ENCODE results near the gene CEMP1.

The CEMP1 gene

GRCh38 chr16:2500430-2500917 is 30.7 kb downstream of the CEMP1 start:
- DNase-seq (ENCODE audit: low spot score): no peak

GRCh38 chr16:2499890-2500429 is 31.2 kb downstream of the CEMP1 start:
- no peak for DNase-seq (ENCODE audit: low spot score)

GRCh38 chr16:2499454-2499853 is 31.8 kb downstream of the CEMP1 start:
- DNase-seq (ENCODE audit: low spot score): no peak

GRCh38 chr16:2498531-2499253 is 32.5 kb downstream of the CEMP1 start:
- no peak for DNase-seq (ENCODE audit: low spot score)

- DNase-seq (ENCODE audit: low spot score): no peak
Observed at GRCh38 chr16:2497695-2498484, 33.3 kb downstream of the CEMP1 start.

- DNase-seq (ENCODE audit: low spot score): no peak
Observed at GRCh38 chr16:2497116-2497630, 34.0 kb downstream of the CEMP1 start.

- no peak for DNase-seq (ENCODE audit: low spot score)
Observed at GRCh38 chr16:2496223-2497115, 34.7 kb downstream of the CEMP1 start.

GRCh38 chr16:2495041-2495440 is 36.2 kb downstream of the CEMP1 start:
- DNase-seq (ENCODE audit: low spot score): no peak

- DNase-seq (ENCODE audit: low spot score): no peak
Observed at GRCh38 chr16:2494616-2495015, 36.6 kb downstream of the CEMP1 start.

- no peak for DNase-seq (ENCODE audit: low spot score)
Observed at GRCh38 chr16:2493605-2494004, 37.6 kb downstream of the CEMP1 start.

GRCh38 chr16:2492292-2492691 is 38.9 kb downstream of the CEMP1 start:
- DNase-seq (ENCODE audit: low spot score): no peak

GRCh38 chr16:2490190-2491105 is 40.8 kb downstream of the CEMP1 start:
- DNase-seq (ENCODE audit: low spot score): no peak

- no peak for DNase-seq (ENCODE audit: low spot score)
Observed at GRCh38 chr16:2489581-2489980, 41.6 kb downstream of the CEMP1 start.

- DNase-seq (ENCODE audit: low spot score): no peak
Observed at GRCh38 chr16:2487903-2488531, 43.2 kb downstream of the CEMP1 start.

- DNase-seq (ENCODE audit: low spot score): no peak
Observed at GRCh38 chr16:2487517-2487842, 43.7 kb downstream of the CEMP1 start.

- no peak for DNase-seq (ENCODE audit: low spot score)
Observed at GRCh38 chr16:2486645-2487516, 44.3 kb downstream of the CEMP1 start.

GRCh38 chr16:2485811-2486507 is 45.2 kb downstream of the CEMP1 start:
- no peak for DNase-seq (ENCODE audit: low spot score)

- no peak for DNase-seq (ENCODE audit: low spot score)
Observed at GRCh38 chr16:2484898-2485508, 46.2 kb downstream of the CEMP1 start.

Measured in AG08395 (cell line).